GM19025 (cell line): Measurements from ENCODE around the gene MRPL14.
A peak's percentile ranks its signal among the peaks of the same experiment; 100 is the strongest.

ENCODE experiments used
- ATAC-seq: cut with Tn5 transposase; IDR thresholded peaks from one replicate; pipeline ENCODE4 v1.9.1; 2021; ENCODE audit warnings: mild to moderate bottlenecking, low read depth, moderate library complexity; ENCODE audit not compliant: unreplicated experiment

Gene MRPL14

GRCh38 chr6:44082872-44083321 is 44.4 kb downstream of the MRPL14 start:
- no peak for ATAC-seq

- no peak for ATAC-seq
Measured at GRCh38 chr6:44081753-44082152, 45.5 kb downstream of the MRPL14 start.

- no peak for ATAC-seq
Measured at GRCh38 chr6:44080561-44081521, 46.4 kb downstream of the MRPL14 start.

- ATAC-seq: no peak
Measured at GRCh38 chr6:44079672-44080071, 47.6 kb downstream of the MRPL14 start.

GRCh38 chr6:44078827-44079671 is 48.2 kb downstream of the MRPL14 start:
- no peak for ATAC-seq

GRCh38 chr6:44078219-44078826 is 48.9 kb downstream of the MRPL14 start:
- no peak for ATAC-seq

GRCh38 chr6:44077214-44077946 is 49.9 kb downstream of the MRPL14 start:
- ATAC-seq: no peak

GRCh38 chr6:44076356-44077213 is 50.7 kb downstream of the MRPL14 start:
- no peak for ATAC-seq

GRCh38 chr6:44075647-44076355 is 51.5 kb downstream of the MRPL14 start:
- no peak for ATAC-seq

- no peak for ATAC-seq
Measured at GRCh38 chr6:44074813-44075646, 52.2 kb downstream of the MRPL14 start.

- ATAC-seq: no peak
Measured at GRCh38 chr6:44074439-44074812, 52.8 kb downstream of the MRPL14 start.

- no peak for ATAC-seq
Measured at GRCh38 chr6:44073612-44074438, 53.4 kb downstream of the MRPL14 start.

GRCh38 chr6:44072959-44073611 is 54.2 kb downstream of the MRPL14 start:
- ATAC-seq: peak; percentile 56

GRCh38 chr6:44072452-44072958 is 54.7 kb downstream of the MRPL14 start:
- no peak for ATAC-seq

GRCh38 chr6:44071670-44072451 is 55.4 kb downstream of the MRPL14 start:
- no peak for ATAC-seq
